Measurements from ENCODE around the gene CSTF3.

The CSTF3 gene

DNA sequence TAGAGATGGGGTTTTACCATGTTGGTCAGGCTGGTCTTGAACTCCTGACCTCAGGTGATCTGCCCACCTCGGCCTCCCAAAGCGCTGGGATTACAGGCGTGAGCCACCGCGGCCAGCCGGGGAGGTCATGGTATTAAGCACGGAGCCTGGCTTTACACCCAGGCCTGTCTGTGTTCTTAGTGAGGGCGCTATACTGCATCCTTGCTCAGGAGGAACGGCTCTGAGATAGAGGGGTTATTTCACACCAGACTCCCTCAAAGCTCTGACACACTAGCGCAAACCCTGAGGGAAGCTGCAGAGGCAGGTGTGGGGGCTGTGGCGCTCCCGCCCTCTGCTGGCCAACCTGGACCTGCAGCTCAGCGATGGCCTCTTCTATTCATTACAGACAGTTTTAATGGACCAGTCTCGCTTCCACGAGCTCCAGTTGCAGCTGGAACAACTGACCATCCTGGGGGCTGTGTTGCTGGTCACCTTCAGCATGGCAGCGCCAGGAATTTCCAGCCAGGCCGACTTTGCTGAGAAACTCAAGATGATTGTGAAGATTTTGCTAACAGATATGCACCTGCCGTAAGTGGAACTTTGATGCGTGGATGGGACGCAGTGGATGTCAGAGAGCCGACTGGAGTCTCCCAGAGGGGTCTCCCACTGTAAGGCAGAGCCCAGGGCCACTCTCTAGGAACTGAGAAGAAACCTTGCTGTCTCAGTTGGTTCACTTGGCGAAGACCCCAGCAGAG is 95.7 kb downstream of the CSTF3 start:
- H3K4me3 ChIP-seq (replicated peaks; ENCODE audit: low read depth, low read length), result no peak overlapping the region
- TF ChIP-seq, protein P1, sequence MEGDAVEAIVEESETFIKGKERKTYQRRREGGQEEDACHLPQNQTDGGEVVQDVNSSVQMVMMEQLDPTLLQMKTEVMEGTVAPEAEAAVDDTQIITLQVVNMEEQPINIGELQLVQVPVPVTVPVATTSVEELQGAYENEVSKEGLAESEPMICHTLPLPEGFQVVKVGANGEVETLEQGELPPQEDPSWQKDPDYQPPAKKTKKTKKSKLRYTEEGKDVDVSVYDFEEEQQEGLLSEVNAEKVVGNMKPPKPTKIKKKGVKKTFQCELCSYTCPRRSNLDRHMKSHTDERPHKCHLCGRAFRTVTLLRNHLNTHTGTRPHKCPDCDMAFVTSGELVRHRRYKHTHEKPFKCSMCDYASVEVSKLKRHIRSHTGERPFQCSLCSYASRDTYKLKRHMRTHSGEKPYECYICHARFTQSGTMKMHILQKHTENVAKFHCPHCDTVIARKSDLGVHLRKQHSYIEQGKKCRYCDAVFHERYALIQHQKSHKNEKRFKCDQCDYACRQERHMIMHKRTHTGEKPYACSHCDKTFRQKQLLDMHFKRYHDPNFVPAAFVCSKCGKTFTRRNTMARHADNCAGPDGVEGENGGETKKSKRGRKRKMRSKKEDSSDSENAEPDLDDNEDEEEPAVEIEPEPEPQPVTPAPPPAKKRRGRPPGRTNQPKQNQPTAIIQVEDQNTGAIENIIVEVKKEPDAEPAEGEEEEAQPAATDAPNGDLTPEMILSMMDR (IDR thresholded peaks at IDR 0.05; ENCODE audit: low read depth, low read length, missing control alignments), result peak; percentile 89
- peak; percentile 47 for DNase-seq (ENCODE audit: extremely low read depth, low read depth)

- TF ChIP-seq, protein P1 (IDR thresholded peaks at IDR 0.05; ENCODE audit: low read depth, low read length, missing control alignments), result no peak
- DNase-seq (ENCODE audit: extremely low read depth, low read depth), result no peak
These were observed 96.4 kb downstream of the CSTF3 start for GRCh38 chr11:33064866-33065265.

GRCh38 chr11:33064033-33064825 is 97.1 kb downstream of the CSTF3 start:
- DNase-seq (ENCODE audit: extremely low read depth, low read depth), result no peak
- no peak overlapping the region for H3K4me3 ChIP-seq (replicated peaks; ENCODE audit: low read depth, low read length)
- TF ChIP-seq, protein P1 (IDR thresholded peaks at IDR 0.05; ENCODE audit: low read depth, low read length, missing control alignments), result no peak

More at GRCh38 chr11:33064866-33065265, 96.4 kb downstream of the CSTF3 start:
- no peak overlapping the region for H3K4me3 ChIP-seq (replicated peaks; ENCODE audit: low read depth, low read length)

DNA sequence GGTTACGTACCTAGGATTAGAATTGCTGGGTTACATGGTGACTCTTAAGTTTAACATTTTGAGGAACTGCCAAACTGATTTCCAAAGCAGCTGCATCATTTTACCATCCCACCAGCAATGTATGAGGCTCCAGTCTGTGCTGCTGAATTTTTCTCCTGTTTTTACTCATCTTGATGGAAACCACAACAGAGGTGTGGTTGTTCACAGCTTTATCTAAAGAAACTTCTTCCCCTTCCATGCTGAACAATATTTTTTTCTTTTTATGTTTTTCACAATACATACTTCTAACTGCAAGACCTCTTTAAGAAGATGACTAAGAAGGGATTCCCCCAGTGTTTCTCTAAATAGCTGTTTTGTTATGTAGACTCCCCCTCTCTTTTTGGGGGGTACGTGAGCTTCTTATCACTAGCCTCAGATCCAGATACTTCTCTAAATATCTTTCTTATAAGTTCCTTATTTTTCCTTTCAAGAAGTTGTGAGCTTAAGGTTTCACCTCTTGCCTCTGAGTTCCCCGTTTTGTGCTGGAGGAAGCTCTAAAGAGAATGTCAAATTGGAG is 97.9 kb downstream of the CSTF3 start:
- TF ChIP-seq, protein P1 (IDR thresholded peaks at IDR 0.05; ENCODE audit: low read depth, low read length, missing control alignments), result no peak
- DNase-seq (ENCODE audit: extremely low read depth, low read depth), result no peak
- no peak overlapping the region for H3K4me3 ChIP-seq (replicated peaks; ENCODE audit: low read depth, low read length)

GRCh38 chr11:33062137-33062536 is 99.1 kb downstream of the CSTF3 start:
- no peak overlapping the region for H3K4me3 ChIP-seq (replicated peaks; ENCODE audit: low read depth, low read length)
- no peak for DNase-seq (ENCODE audit: extremely low read depth, low read depth)
- TF ChIP-seq, protein P1 (IDR thresholded peaks at IDR 0.05; ENCODE audit: low read depth, low read length, missing control alignments), result no peak

DNA sequence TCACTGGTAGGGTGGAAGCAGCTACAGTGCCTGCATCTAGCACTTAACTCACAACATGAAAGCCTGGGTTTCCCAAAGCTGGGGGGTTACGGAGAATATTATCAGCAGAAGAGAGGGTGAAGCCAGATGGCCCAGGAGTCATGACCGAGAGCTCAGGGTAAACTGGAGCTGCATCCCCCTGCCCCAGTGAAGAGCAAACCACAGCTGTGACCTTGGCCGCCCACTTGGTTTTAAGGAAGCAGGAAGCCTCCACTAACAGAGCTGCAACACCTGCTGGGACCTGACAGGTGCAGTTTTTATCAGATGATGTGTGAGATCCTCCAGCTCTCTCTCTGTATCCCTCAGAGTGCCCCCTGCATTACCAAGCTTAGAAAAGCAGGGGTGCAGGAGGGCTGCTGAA is 101.0 kb downstream of the CSTF3 start:
- no peak overlapping the region for H3K4me3 ChIP-seq (replicated peaks; ENCODE audit: low read depth, low read length)
- TF ChIP-seq, protein P1 (IDR thresholded peaks at IDR 0.05; ENCODE audit: low read depth, low read length, missing control alignments), result no peak

More for the DNA sequence above, 101.0 kb downstream of the CSTF3 start:
- no peak for DNase-seq (ENCODE audit: extremely low read depth, low read depth)

Data from HFF-Myc (cell line).